ENCODE results near the gene MVB12B. TPM values are rescaled to one million over a fixed set of nuclear protein-coding genes. Genes with fewer than 3 reads are reported as not detected.

Gene MVB12B
- total RNA-seq, 1 donor from 2014 or later = 47.8 TPM

DNA sequence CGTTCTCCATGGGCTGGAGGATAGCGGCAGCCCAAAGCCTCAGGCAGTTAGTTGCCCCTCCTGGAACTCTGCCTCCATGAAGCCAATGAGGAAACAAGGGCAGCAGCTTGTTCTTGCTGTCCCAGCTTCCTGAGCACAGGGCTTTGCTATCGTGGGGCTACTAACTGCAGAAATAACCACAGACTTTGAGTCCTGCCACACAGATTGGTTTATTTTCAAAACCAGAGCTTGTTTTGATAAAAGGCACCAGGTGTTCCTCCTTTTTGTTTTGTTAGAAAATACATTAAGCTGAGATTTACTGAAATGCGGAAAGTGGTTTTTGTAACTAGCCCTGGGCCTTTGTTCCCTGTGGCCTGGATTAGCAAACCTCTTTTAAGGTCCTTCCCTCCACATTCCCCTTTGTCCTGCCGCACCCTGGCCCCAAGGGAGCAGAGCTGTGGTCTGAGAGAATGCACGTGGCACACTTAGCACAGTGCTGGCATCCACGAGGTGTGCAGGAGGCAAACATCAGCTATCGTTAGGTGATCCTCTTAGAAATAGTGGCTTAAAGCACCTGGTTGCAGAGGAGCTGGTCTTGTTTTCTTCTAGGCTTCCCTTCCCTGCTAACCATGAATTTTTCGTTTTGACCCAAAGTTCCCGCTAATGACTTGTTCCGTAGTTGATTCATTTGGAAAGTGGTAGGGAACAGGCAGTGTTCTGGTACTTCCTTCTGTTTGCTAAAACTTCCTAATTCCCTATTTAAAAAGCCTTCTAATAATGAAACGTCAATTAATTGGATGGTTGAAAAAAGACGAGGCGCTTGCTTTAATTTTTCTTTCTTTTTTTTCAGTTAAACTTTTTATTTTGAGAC is 21.5 kb downstream of the MVB12B start:
- TF ChIP-seq, protein P1, sequence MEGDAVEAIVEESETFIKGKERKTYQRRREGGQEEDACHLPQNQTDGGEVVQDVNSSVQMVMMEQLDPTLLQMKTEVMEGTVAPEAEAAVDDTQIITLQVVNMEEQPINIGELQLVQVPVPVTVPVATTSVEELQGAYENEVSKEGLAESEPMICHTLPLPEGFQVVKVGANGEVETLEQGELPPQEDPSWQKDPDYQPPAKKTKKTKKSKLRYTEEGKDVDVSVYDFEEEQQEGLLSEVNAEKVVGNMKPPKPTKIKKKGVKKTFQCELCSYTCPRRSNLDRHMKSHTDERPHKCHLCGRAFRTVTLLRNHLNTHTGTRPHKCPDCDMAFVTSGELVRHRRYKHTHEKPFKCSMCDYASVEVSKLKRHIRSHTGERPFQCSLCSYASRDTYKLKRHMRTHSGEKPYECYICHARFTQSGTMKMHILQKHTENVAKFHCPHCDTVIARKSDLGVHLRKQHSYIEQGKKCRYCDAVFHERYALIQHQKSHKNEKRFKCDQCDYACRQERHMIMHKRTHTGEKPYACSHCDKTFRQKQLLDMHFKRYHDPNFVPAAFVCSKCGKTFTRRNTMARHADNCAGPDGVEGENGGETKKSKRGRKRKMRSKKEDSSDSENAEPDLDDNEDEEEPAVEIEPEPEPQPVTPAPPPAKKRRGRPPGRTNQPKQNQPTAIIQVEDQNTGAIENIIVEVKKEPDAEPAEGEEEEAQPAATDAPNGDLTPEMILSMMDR (IDR thresholded peaks at IDR 0.05) = no peak
- intact Hi-C loops (cut with DNase I) = no loop called here
- H3K9me3 ChIP-seq = peaks cover 9% of the 10 kb centered on the region
- DNase-seq = peak; percentile 84
- peak overlapping the region; percentile 74 for H3K27ac ChIP-seq
- peaks cover 19% of the 10 kb centered on the region for H3K36me3 ChIP-seq
- no peak overlapping the region for H3K4me3 ChIP-seq
- no peaks in the 10 kb centered on the region for H3K27me3 ChIP-seq (ENCODE audit: low read depth)
- peaks cover 33% of the 10 kb centered on the region for H3K4me1 ChIP-seq
- peak; percentile 94 to 96 for ATAC-seq

DNA sequence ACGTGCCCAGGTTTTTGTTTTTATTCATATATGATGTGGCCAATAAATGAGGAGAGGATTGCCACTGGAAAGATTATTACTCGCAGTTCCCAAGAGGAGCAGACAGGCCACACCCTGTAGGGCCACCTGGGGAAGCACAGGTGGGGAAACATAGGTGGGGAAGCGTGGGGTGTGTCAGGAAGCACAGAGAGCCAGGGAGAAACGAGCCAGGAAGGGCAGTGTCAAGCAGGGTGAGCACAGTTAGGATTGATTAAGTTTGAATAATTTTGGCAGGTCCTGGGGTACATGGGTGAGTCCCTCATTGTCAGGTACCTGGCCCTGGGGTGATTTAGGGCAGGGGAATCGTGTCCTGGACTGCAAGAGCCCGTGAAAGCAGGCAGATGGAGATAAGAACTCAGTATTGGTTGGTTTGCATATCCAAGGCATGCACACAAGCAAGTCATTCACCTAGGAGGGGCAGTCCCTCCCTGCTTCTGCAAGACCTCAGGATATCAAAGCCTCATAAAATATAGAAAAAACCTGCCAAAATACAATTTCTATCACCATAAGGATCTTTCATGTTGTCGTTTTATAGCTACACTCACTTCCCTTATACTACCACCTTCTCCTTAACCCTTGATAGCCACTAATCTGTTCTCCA is 22.4 kb downstream of the MVB12B start:
- TF ChIP-seq, protein P1 (IDR thresholded peaks at IDR 0.05) = no peak
- Histone ChIP-seq H3K9me3 (peaks cover 9% of the 10 kb centered on the region), H3K36me3 (peaks cover 17% of the 10 kb centered on the region), H3K4me3 (no peak overlapping the region), H3K27me3 (ENCODE audit: low read depth) (no peaks in the 10 kb centered on the region), H3K27ac (peak overlapping the region; percentile 74), H3K4me1 (peaks cover 33% of the 10 kb centered on the region)
- intact Hi-C loops (cut with DNase I) = no loop called here
- DNase-seq (no peak), ATAC-seq (peak; percentile 7 to 31)

DNA sequence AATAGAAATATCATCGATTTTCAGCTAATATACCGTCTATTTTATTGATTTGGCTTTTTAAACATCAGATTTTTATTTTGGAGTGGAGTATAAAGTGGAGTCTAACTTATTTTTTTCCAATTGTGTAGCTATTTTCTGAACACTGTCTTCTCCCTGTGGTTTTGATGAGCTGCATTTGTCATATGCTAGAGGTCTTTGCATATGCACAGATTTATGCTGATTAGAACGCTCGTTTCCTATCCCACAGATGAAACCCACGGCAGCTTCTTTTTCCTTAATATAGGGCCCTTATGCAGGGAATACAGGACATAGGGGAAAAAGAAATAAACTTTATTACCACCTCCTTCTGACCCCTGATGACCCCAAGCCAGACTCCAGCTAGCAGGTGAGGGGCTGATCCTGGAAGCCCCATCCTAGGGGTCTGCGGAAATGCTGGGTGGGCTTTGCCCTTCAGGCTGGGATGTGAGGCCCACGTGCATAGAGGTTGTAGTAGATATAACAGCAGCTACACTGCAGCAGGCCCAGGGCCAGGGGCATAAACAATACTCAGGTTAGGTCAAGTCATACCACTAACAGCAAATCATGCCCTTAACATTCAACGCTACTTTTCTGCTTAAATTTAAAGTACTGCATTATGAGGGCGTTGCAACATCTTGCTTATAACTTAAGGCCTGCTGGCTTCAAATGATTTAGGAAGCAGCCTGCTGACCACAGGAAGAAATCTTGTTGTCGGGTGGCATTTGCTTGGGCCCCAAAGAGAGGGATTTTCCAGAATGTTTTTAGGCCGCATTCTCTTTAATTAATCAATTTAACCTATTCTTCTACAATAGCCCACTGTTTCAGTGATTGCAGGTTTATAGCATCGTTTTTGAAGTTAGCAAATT is 28.5 kb downstream of the MVB12B start:
- no peak for DNase-seq
- peaks cover 9% of the 10 kb centered on the region for H3K9me3 ChIP-seq
- H3K4me1 ChIP-seq = peaks cover 10% of the 10 kb centered on the region
- no peaks in the 10 kb centered on the region for H3K36me3 ChIP-seq
- H3K4me3 ChIP-seq = no peak overlapping the region
- no peak for ATAC-seq
- intact Hi-C loops (cut with DNase I) = no loop called here
- TF ChIP-seq, protein P1 (IDR thresholded peaks at IDR 0.05) = no peak
- H3K27me3 ChIP-seq (ENCODE audit: low read depth) = no peaks in the 10 kb centered on the region
- no peak overlapping the region for H3K27ac ChIP-seq

DNA sequence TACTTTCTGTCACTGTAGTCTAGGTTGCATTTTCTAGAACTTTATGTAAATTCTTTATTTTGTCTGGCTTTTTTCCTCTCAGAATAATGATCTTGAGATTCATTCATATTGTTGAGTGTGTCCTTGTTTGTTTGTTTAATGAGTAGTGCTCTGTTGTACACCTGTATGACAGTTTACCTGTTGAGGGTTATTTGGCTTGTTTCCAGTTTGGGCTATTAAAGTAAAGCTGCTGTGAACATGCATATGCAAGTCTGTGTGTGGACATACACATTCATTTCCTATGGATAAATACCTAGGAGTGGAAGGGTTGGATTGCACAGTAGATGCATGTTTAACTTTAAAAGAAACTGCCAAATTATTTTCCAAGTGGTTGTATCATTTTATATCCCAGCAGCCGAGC is 30.4 kb downstream of the MVB12B start:
- Histone ChIP-seq H3K27me3 (ENCODE audit: low read depth) (no peaks in the 10 kb centered on the region), H3K4me1 (peaks cover 10% of the 10 kb centered on the region), H3K36me3 (no peaks in the 10 kb centered on the region), H3K9me3 (peaks cover 11% of the 10 kb centered on the region), H3K27ac (no peak overlapping the region), H3K4me3 (no peak overlapping the region)
- intact Hi-C loops (cut with DNase I) = no loop called here
- DNase-seq (no peak), ATAC-seq (no peak)
- TF ChIP-seq, protein P1 (IDR thresholded peaks at IDR 0.05) = no peak

DNA sequence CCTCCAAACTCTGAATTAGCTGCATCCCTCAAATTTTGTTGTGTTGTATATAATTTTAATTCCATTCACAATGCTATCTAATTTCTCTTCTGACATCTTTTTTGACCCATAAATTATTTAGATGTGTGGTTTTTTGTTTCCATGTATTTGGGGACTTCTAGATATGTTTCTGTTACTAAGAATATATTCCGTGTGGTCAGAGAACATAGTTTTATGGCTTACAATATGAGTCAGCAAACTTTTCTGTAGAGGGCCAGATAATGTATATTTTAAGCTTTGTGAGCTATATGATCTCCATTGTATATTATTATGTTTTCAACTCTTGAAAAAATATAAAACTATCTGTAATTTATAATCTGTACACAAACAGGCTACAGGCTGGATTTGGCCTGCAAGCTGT is 33.4 kb downstream of the MVB12B start:
- no peak for ATAC-seq
- intact Hi-C loops (cut with DNase I) = no loop called here
- Histone ChIP-seq H3K9me3 (peaks cover 18% of the 10 kb centered on the region), H3K4me3 (no peak overlapping the region), H3K27me3 (ENCODE audit: low read depth) (no peaks in the 10 kb centered on the region), H3K27ac (no peak overlapping the region), H3K36me3 (no peaks in the 10 kb centered on the region), H3K4me1 (peaks cover 9% of the 10 kb centered on the region)
- TF ChIP-seq, protein P1 (IDR thresholded peaks at IDR 0.05) = no peak
- DNase-seq = no peak
